GM23248 (cell line): ENCODE data around the gene MTNR1A.

Experiments used
- EZH2 ChIP-seq: fragments of 200-600 bp; sonication (generic); IDR thresholded peaks from 2 replicates; pipeline ENCODE4 v1.6.1; 2018; ENCODE audit warnings: antibody characterized with exemption, mild to moderate bottlenecking; ENCODE audit not compliant: insufficient read depth, poor library complexity, severe bottlenecking
- EZH2phosphoT487 ChIP-seq: fragments of 200-600 bp; sonication (generic); IDR thresholded peaks from 2 replicates; pipeline ENCODE4 v1.6.1; 2018; ENCODE audit warnings: antibody characterized with exemption, moderate library complexity, mild to moderate bottlenecking, low read depth; ENCODE audit not compliant: insufficient read depth

- TF ChIP-seq EZH2phosphoT487 (no peak), EZH2 (no peak)
Measured at GRCh38 chr4:186566068-186566467, 10.7 kb upstream of the MTNR1A start.
